Measurements from ENCODE around the gene DNPH1.

The DNPH1 gene

GRCh38 chr6:43271944-43272343, 42.7 kb upstream of the DNPH1 start:
- Histone ChIP-seq H3K9me3 (ENCODE audit: control insufficient read depth, insufficient read depth, low read length) (no peaks in the 10 kb centered on the region), H3K4me1 (ENCODE audit: control insufficient read depth, insufficient read depth, low read length) (peaks cover 19% of the 10 kb centered on the region), H3K9ac (ENCODE audit: low read depth, low read length) (no peak overlapping the region), H3K27me3 (ENCODE audit: control insufficient read depth, insufficient read depth, low read length) (peaks cover 89% of the 10 kb centered on the region), H3K4me3 (ENCODE audit: low read depth, low read length) (no peak overlapping the region), H3K36me3 (ENCODE audit: control insufficient read depth, insufficient read depth, low read length) (no peaks in the 10 kb centered on the region), H3K27ac (ENCODE audit: low read depth, low read length) (no peak overlapping the region)

- Histone ChIP-seq H3K36me3 (ENCODE audit: control insufficient read depth, insufficient read depth, low read length) (no peaks in the 10 kb centered on the region), H3K9ac (ENCODE audit: low read depth, low read length) (no peak overlapping the region), H3K27me3 (ENCODE audit: control insufficient read depth, insufficient read depth, low read length) (peaks cover 82% of the 10 kb centered on the region), H3K9me3 (ENCODE audit: control insufficient read depth, insufficient read depth, low read length) (no peaks in the 10 kb centered on the region), H3K27ac (ENCODE audit: low read depth, low read length) (no peak overlapping the region), H3K4me1 (ENCODE audit: control insufficient read depth, insufficient read depth, low read length) (peaks cover 18% of the 10 kb centered on the region), H3K4me3 (ENCODE audit: low read depth, low read length) (no peak overlapping the region)
Observed at GRCh38 chr6:43271103-43271815, 42.0 kb upstream of the DNPH1 start.

GRCh38 chr6:43269273-43270007, 40.2 kb upstream of the DNPH1 start:
- Histone ChIP-seq H3K27ac (ENCODE audit: low read depth, low read length) (no peak overlapping the region), H3K4me1 (ENCODE audit: control insufficient read depth, insufficient read depth, low read length) (peaks cover 14% of the 10 kb centered on the region), H3K27me3 (ENCODE audit: control insufficient read depth, insufficient read depth, low read length) (peaks cover 64% of the 10 kb centered on the region), H3K36me3 (ENCODE audit: control insufficient read depth, insufficient read depth, low read length) (no peaks in the 10 kb centered on the region), H3K9ac (ENCODE audit: low read depth, low read length) (no peak overlapping the region), H3K9me3 (ENCODE audit: control insufficient read depth, insufficient read depth, low read length) (no peaks in the 10 kb centered on the region), H3K4me3 (ENCODE audit: low read depth, low read length) (peak overlapping the region; percentile 42; the same call in 1 of the 2 replicates)

- Histone ChIP-seq H3K4me3 (ENCODE audit: low read depth, low read length) (no peak overlapping the region), H3K9ac (ENCODE audit: low read depth, low read length) (no peak overlapping the region), H3K36me3 (ENCODE audit: control insufficient read depth, insufficient read depth, low read length) (no peaks in the 10 kb centered on the region), H3K9me3 (ENCODE audit: control insufficient read depth, insufficient read depth, low read length) (no peaks in the 10 kb centered on the region), H3K27ac (ENCODE audit: low read depth, low read length) (no peak overlapping the region), H3K4me1 (ENCODE audit: control insufficient read depth, insufficient read depth, low read length) (peaks cover 14% of the 10 kb centered on the region), H3K27me3 (ENCODE audit: control insufficient read depth, insufficient read depth, low read length) (peaks cover 58% of the 10 kb centered on the region)
Observed at GRCh38 chr6:43268782-43269272, 39.5 kb upstream of the DNPH1 start.

- Histone ChIP-seq H3K36me3 (ENCODE audit: control insufficient read depth, insufficient read depth, low read length) (no peaks in the 10 kb centered on the region), H3K4me3 (ENCODE audit: low read depth, low read length) (no peak overlapping the region), H3K27me3 (ENCODE audit: control insufficient read depth, insufficient read depth, low read length) (peaks cover 53% of the 10 kb centered on the region), H3K27ac (ENCODE audit: low read depth, low read length) (no peak overlapping the region), H3K9me3 (ENCODE audit: control insufficient read depth, insufficient read depth, low read length) (no peaks in the 10 kb centered on the region), H3K9ac (ENCODE audit: low read depth, low read length) (no peak overlapping the region), H3K4me1 (ENCODE audit: control insufficient read depth, insufficient read depth, low read length) (peaks cover 14% of the 10 kb centered on the region)
Observed at GRCh38 chr6:43268355-43268700, 39.0 kb upstream of the DNPH1 start.

- H3K36me3 ChIP-seq (ENCODE audit: control insufficient read depth, insufficient read depth, low read length), result no peaks in the 10 kb centered on the region
- peak overlapping the region; percentile 31 for H3K27ac ChIP-seq (ENCODE audit: low read depth, low read length)
- no peak overlapping the region for H3K9ac ChIP-seq (ENCODE audit: low read depth, low read length)
- no peaks in the 10 kb centered on the region for H3K9me3 ChIP-seq (ENCODE audit: control insufficient read depth, insufficient read depth, low read length)
- H3K4me1 ChIP-seq (ENCODE audit: control insufficient read depth, insufficient read depth, low read length), result peaks cover 14% of the 10 kb centered on the region
- H3K27me3 ChIP-seq (ENCODE audit: control insufficient read depth, insufficient read depth, low read length), result peaks cover 48% of the 10 kb centered on the region
- no peak overlapping the region for H3K4me3 ChIP-seq (ENCODE audit: low read depth, low read length)
Observed at GRCh38 chr6:43267619-43268354, 38.5 kb upstream of the DNPH1 start.

- Histone ChIP-seq H3K4me3 (ENCODE audit: low read depth, low read length) (no peak overlapping the region), H3K27ac (ENCODE audit: low read depth, low read length) (no peak overlapping the region), H3K27me3 (ENCODE audit: control insufficient read depth, insufficient read depth, low read length) (peaks cover 30% of the 10 kb centered on the region), H3K9ac (ENCODE audit: low read depth, low read length) (no peak overlapping the region), H3K4me1 (ENCODE audit: control insufficient read depth, insufficient read depth, low read length) (peaks cover 13% of the 10 kb centered on the region), H3K36me3 (ENCODE audit: control insufficient read depth, insufficient read depth, low read length) (no peaks in the 10 kb centered on the region), H3K9me3 (ENCODE audit: control insufficient read depth, insufficient read depth, low read length) (no peaks in the 10 kb centered on the region)
Observed at GRCh38 chr6:43265564-43265963, 36.3 kb upstream of the DNPH1 start.

- Histone ChIP-seq H3K4me1 (ENCODE audit: control insufficient read depth, insufficient read depth, low read length) (peaks cover 12% of the 10 kb centered on the region), H3K4me3 (ENCODE audit: low read depth, low read length) (no peak overlapping the region)
Observed at GRCh38 chr6:43264599-43265145, 35.4 kb upstream of the DNPH1 start.

GRCh38 chr6:43263314-43264178, 34.3 kb upstream of the DNPH1 start:
- Histone ChIP-seq H3K27ac (ENCODE audit: low read depth, low read length) (no peak overlapping the region), H3K4me1 (ENCODE audit: control insufficient read depth, insufficient read depth, low read length) (peaks cover 12% of the 10 kb centered on the region), H3K9me3 (ENCODE audit: control insufficient read depth, insufficient read depth, low read length) (no peaks in the 10 kb centered on the region), H3K4me3 (ENCODE audit: low read depth, low read length) (no peak overlapping the region), H3K36me3 (ENCODE audit: control insufficient read depth, insufficient read depth, low read length) (no peaks in the 10 kb centered on the region), H3K9ac (ENCODE audit: low read depth, low read length) (no peak overlapping the region), H3K27me3 (ENCODE audit: control insufficient read depth, insufficient read depth, low read length) (peaks cover 10% of the 10 kb centered on the region)

More at GRCh38 chr6:43264599-43265145, 35.4 kb upstream of the DNPH1 start:
- H3K9me3 ChIP-seq (ENCODE audit: control insufficient read depth, insufficient read depth, low read length), result no peaks in the 10 kb centered on the region
- H3K36me3 ChIP-seq (ENCODE audit: control insufficient read depth, insufficient read depth, low read length), result no peaks in the 10 kb centered on the region
- peaks cover 21% of the 10 kb centered on the region for H3K27me3 ChIP-seq (ENCODE audit: control insufficient read depth, insufficient read depth, low read length)
- no peak overlapping the region for H3K27ac ChIP-seq (ENCODE audit: low read depth, low read length)
- H3K9ac ChIP-seq (ENCODE audit: low read depth, low read length), result no peak overlapping the region

- no peak overlapping the region for H3K9ac ChIP-seq (ENCODE audit: low read depth, low read length)
- H3K4me3 ChIP-seq (ENCODE audit: low read depth, low read length), result no peak overlapping the region
- peaks cover 3% of the 10 kb centered on the region for H3K27me3 ChIP-seq (ENCODE audit: control insufficient read depth, insufficient read depth, low read length)
- peaks cover 10% of the 10 kb centered on the region for H3K4me1 ChIP-seq (ENCODE audit: control insufficient read depth, insufficient read depth, low read length)
- no peaks in the 10 kb centered on the region for H3K36me3 ChIP-seq (ENCODE audit: control insufficient read depth, insufficient read depth, low read length)
- H3K9me3 ChIP-seq (ENCODE audit: control insufficient read depth, insufficient read depth, low read length), result no peaks in the 10 kb centered on the region
- H3K27ac ChIP-seq (ENCODE audit: low read depth, low read length), result no peak overlapping the region
Observed at GRCh38 chr6:43262780-43263313, 33.6 kb upstream of the DNPH1 start.
